ENCODE results near the gene PIGU.
"Not testable (repeated sequence)": the region's sequence is repeated elsewhere in the genome, so short reads cannot be mapped to it uniquely, and the experiment has no call there.

DNA sequence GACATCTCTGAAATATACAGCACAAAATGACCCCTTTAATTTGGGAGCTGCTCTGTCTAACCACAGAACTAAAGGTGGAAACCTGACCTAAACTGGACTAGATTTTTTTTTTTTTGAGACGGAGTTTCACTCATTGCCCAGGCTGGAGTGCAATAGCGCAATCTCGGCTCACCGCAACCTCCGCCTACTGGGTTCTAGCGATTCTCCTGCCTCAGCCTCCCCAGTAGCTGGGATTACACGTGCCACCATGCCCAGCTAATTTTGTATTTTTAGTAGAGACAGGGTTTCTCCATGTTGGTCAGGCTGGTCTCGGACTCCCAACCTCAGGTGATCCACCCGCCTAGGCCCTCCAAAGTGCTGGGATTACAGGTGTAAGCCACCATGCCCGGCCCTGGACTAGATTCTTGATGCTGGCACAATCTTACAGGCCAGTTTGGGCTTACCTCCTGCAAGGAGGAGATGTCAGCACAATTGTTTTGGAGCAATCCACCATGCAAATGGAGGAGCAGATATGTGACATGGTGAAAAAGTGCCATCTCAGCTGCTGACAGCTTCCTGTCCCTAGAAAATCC, 37.1 kb upstream of the PIGU start:
- TF ChIP-seq, protein P1, sequence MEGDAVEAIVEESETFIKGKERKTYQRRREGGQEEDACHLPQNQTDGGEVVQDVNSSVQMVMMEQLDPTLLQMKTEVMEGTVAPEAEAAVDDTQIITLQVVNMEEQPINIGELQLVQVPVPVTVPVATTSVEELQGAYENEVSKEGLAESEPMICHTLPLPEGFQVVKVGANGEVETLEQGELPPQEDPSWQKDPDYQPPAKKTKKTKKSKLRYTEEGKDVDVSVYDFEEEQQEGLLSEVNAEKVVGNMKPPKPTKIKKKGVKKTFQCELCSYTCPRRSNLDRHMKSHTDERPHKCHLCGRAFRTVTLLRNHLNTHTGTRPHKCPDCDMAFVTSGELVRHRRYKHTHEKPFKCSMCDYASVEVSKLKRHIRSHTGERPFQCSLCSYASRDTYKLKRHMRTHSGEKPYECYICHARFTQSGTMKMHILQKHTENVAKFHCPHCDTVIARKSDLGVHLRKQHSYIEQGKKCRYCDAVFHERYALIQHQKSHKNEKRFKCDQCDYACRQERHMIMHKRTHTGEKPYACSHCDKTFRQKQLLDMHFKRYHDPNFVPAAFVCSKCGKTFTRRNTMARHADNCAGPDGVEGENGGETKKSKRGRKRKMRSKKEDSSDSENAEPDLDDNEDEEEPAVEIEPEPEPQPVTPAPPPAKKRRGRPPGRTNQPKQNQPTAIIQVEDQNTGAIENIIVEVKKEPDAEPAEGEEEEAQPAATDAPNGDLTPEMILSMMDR (IDR thresholded peaks at IDR 0.05): not testable (repeated sequence)
- not testable (repeated sequence) for TF ChIP-seq POLR2A (IDR thresholded peaks at IDR 0.05)
